AG09309 (cell line): Measurements from ENCODE around the gene PYGB.

Experiments used
- DNase-seq: peaks from one replicate; pipeline ENCODE4 v3.0.0-alpha.2; 2010; ENCODE audit warnings: low read depth
- H3K4me3 ChIP-seq: 2 replicates; pipeline ENCODE4 v1.5.1; 2011; ENCODE audit warnings: mild to moderate bottlenecking, low read depth, low read length, moderate library complexity; ENCODE audit not compliant: control insufficient read depth
- TF ChIP-seq, protein P1 (sequence below): IDR thresholded peaks from 2 replicates; pipeline ENCODE4 v1.5.1; 2011; ENCODE audit warnings: mild to moderate bottlenecking, low read depth, low read length, inconsistent platforms; ENCODE audit not compliant: insufficient read depth, control insufficient read depth; ENCODE audit errors: missing control alignments

PYGB gene

DNA sequence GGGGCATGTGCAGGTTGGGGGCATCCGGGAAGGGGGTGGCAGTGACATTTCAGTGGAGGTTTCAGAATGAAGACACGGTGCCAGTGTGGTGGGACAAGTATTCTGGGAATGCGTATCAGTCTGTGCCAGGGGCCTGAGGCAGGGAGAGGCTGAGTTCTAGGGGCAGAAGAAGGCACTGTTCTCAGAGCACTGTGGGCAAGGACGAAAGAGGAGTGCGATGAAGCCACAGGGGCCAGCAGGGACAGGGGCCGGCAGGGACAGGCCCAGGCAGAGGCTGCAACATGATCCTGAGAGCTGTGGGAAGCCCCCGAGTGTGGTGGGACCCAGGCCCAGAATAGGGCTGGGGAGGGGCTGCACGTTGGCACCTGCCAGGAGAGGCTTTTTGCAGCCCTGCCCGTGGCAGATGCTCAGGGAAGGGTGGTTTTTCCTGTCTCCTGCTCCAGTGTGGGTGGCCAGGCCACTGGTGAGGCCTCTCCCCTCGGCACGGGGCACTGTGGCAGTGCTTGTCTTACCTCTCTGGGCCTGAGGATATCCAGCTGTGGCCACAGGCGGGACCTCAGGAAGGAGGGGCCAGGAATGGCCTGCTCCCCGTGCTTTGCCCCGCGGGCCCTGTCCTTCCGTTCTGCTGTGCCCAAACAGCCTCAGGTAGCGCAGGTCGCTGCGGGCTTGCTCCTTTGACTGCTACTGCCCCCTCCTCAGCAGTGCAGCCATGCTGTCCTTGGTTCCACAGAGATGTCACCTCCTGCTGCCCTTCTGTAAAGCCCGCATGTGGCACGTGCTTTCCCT, 42.4 kb upstream of the PYGB start:
- TF ChIP-seq, protein P1, sequence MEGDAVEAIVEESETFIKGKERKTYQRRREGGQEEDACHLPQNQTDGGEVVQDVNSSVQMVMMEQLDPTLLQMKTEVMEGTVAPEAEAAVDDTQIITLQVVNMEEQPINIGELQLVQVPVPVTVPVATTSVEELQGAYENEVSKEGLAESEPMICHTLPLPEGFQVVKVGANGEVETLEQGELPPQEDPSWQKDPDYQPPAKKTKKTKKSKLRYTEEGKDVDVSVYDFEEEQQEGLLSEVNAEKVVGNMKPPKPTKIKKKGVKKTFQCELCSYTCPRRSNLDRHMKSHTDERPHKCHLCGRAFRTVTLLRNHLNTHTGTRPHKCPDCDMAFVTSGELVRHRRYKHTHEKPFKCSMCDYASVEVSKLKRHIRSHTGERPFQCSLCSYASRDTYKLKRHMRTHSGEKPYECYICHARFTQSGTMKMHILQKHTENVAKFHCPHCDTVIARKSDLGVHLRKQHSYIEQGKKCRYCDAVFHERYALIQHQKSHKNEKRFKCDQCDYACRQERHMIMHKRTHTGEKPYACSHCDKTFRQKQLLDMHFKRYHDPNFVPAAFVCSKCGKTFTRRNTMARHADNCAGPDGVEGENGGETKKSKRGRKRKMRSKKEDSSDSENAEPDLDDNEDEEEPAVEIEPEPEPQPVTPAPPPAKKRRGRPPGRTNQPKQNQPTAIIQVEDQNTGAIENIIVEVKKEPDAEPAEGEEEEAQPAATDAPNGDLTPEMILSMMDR, result no peak
- DNase-seq, result no peak
- H3K4me3 ChIP-seq, result no peak overlapping the region

DNA sequence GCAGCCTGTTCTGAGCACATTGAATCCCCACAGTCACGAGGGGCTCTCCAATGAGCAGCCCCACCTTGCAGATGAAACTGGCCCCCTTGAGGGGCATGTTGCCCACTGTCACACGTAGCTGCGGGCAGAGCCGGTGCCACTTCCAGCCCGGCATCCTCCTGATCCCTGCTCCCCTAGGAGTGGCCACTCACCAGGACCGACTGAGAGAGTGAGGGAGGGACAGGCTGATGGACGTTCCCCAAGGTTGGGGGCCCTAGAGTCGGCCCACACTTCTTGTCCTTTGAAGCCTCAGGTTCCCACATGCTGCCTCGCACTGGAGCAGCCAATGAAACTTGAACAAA, 41.9 kb upstream of the PYGB start:
- TF ChIP-seq, protein P1, result no peak
- DNase-seq, result no peak
- no peak overlapping the region for H3K4me3 ChIP-seq

DNA sequence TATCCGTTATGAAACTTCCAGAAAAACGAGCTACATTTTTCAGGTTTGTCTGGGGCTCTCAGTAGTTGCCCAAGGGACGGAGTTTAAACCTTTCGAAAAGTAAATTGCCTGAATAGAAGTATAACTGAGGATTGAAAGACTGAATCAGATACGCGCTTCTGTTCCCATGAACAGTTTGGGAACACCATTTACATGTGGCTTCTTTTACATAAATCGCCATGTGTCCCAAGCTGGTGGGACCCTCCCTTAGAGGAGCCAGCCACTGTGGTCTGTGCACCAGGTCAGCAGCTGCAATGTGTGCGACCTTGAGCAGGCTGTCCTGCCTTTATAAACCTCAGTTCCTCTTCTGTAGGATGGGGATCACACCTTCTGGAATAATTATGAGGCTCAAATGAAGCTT, 41.3 kb upstream of the PYGB start:
- TF ChIP-seq, protein P1, result no peak
- H3K4me3 ChIP-seq, result no peak overlapping the region
- no peak for DNase-seq

DNA sequence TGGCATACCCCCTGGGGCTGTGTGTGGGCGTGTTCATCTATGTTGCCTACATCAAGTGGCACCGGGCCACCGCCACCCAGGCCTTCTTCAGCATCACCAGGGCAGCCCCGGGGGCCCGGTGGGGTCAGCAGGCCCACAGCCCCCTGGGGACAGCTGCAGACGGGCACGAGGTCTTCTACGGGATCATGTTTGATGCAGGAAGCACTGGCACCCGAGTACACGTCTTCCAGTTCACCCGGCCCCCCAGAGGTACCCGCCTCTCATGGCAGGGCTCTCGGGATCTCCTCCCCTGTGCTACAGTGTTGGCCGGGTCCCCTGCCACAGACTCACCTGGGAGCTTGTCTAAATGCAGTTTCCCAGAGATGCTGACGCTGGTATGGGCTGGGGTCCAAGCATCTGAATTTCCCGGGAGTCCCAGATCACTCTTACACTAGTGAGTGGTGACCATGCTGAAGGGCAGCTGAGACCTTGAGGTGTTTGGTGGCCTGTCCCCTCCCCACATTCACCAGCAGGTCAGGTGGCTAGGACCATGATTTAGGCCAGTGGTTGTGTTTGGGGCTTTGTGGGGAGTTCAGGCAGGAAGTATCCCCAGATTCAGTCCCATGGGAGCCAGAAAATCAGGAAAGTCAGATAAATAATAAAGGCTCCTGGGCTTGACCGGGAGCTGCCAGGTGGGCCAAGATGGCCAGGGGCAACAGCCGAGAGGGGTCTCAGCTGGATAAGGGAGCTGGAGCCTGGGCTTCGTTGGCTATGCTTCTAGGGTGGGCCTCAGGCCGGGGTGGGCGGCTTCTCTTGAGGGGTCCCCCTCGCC, 40.5 kb upstream of the PYGB start:
- H3K4me3 ChIP-seq, result no peak overlapping the region
- TF ChIP-seq, protein P1, result no peak
- DNase-seq, result no peak

DNA sequence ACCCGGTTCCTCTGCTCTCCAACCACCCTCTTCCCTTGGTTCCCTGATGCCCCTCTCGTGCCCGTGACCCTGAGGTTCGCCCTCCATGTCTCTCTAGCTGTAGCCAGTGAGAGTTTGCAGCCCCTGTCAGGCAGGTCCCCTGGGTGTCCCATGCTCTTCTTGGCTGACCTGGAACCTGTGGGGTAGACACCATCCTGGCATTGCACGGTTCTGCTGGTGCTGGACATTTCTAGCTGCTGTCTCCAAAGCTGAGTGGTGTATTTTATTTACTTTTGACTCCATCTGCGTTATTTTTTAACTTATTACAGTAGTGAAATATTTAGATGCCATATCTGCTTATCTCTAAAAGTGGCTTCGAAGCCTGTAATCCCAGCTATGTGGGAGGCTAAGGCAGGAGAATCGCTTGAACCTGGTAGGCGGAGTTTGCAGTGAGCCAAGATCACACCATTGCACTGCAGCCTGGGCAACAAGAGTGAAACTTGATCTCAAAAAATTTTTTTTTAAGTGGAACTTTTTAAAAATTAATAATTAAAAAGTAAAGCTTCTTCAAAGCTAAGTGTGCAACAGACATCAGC, 39.8 kb upstream of the PYGB start:
- no peak for DNase-seq
- TF ChIP-seq, protein P1, result no peak

DNA sequence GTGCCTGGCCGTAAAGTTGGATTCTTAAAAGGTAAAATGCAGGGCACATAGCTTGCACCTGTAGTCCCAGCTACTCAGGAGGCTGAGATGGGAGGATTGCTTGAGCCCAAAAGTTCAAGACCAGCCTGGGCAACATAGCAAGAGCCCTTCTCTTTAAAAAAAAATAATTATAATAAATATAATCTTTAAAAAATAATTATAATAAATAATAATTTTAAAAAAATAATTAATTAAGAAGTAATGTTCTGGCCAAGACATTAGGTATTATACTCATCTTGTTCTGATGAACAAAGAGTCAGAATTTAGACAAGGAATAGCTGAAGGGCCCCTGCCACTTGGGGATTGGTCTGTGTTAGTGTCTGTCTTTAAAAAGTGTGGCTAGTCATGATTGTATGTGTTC, 38.5 kb upstream of the PYGB start:
- no peak for DNase-seq
- no peak overlapping the region for H3K4me3 ChIP-seq
- TF ChIP-seq, protein P1, result no peak

More for the DNA sequence above, 39.8 kb upstream of the PYGB start:
- H3K4me3 ChIP-seq, result no peak overlapping the region
